Measurements from ENCODE around the gene PROM1. TPM values are rescaled to one million over a fixed set of nuclear protein-coding genes. Genes with fewer than 3 reads are reported as not detected.

Gene PROM1
- total RNA-seq, 1 donor from 2014 or later = 12.4 TPM

- no peak for DNase-seq (ENCODE audit: low spot score in 2 of 2, unreplicated experiment in 2 of 2)
- H3K36me3 Mint-ChIP-seq = no peaks in the 10 kb centered on the region
- no peak overlapping the region for H3K4me3 Mint-ChIP-seq
- H3K27me3 Mint-ChIP-seq (ENCODE audit: low read depth) = peaks cover 43% of the 10 kb centered on the region
- no peak overlapping the region for H3K27ac Mint-ChIP-seq
- no peaks in the 10 kb centered on the region for H3K4me1 Mint-ChIP-seq
- H3K9me3 Mint-ChIP-seq = no peaks in the 10 kb centered on the region
- no peak for TF ChIP-seq CTCF (IDR thresholded peaks at IDR 0.05; ENCODE audit: unreplicated experiment)
Measured at GRCh38 chr4:16106956-16107355, 23.1 kb upstream of the PROM1 start.

- Mint-ChIP-seq H3K9me3 (no peaks in the 10 kb centered on the region), H3K36me3 (no peaks in the 10 kb centered on the region)
Measured at GRCh38 chr4:16104520-16104919, 20.7 kb upstream of the PROM1 start.

GRCh38 chr4:16102356-16102755 lies 18.5 kb upstream of the PROM1 start:
- no peak overlapping the region for H3K27ac Mint-ChIP-seq
- no peaks in the 10 kb centered on the region for H3K4me1 Mint-ChIP-seq
- H3K27me3 Mint-ChIP-seq (ENCODE audit: low read depth) = peaks cover 53% of the 10 kb centered on the region
- no peaks in the 10 kb centered on the region for H3K36me3 Mint-ChIP-seq
- no peaks in the 10 kb centered on the region for H3K9me3 Mint-ChIP-seq
- no peak for DNase-seq (ENCODE audit: low spot score in 2 of 2, unreplicated experiment in 2 of 2)
- H3K4me3 Mint-ChIP-seq = no peak overlapping the region
- no peak for TF ChIP-seq CTCF (IDR thresholded peaks at IDR 0.05; ENCODE audit: unreplicated experiment)

More at GRCh38 chr4:16104520-16104919, 20.7 kb upstream of the PROM1 start:
- H3K4me3 Mint-ChIP-seq = no peak overlapping the region
- no peak for DNase-seq (ENCODE audit: low spot score in 2 of 2, unreplicated experiment in 2 of 2)
- TF ChIP-seq CTCF (IDR thresholded peaks at IDR 0.05; ENCODE audit: unreplicated experiment) = no peak
- H3K27me3 Mint-ChIP-seq (ENCODE audit: low read depth) = peaks cover 48% of the 10 kb centered on the region
- H3K4me1 Mint-ChIP-seq = no peaks in the 10 kb centered on the region
- H3K27ac Mint-ChIP-seq = no peak overlapping the region

GRCh38 chr4:16100833-16101232 lies 17.0 kb upstream of the PROM1 start:
- Mint-ChIP-seq H3K36me3 (no peaks in the 10 kb centered on the region), H3K27me3 (ENCODE audit: low read depth) (peaks cover 54% of the 10 kb centered on the region), H3K4me3 (no peak overlapping the region), H3K27ac (no peak overlapping the region), H3K4me1 (no peaks in the 10 kb centered on the region), H3K9me3 (no peaks in the 10 kb centered on the region)
- DNase-seq (ENCODE audit: low spot score in 2 of 2, unreplicated experiment in 2 of 2) = no peak
- no peak for TF ChIP-seq CTCF (IDR thresholded peaks at IDR 0.05; ENCODE audit: unreplicated experiment)

GRCh38 chr4:16092682-16093319 lies 9.0 kb upstream of the PROM1 start:
- H3K27ac Mint-ChIP-seq = no peak overlapping the region
- no peak for TF ChIP-seq CTCF (IDR thresholded peaks at IDR 0.05; ENCODE audit: unreplicated experiment)

More at GRCh38 chr4:16092682-16093319, 9.0 kb upstream of the PROM1 start:
- Mint-ChIP-seq H3K9me3 (no peaks in the 10 kb centered on the region), H3K36me3 (no peaks in the 10 kb centered on the region), H3K4me3 (no peak overlapping the region), H3K4me1 (no peaks in the 10 kb centered on the region), H3K27me3 (ENCODE audit: low read depth) (peaks cover 57% of the 10 kb centered on the region)
- DNase-seq (ENCODE audit: low spot score in 2 of 2, unreplicated experiment in 2 of 2) = no peak

Measured in mesothelial cell of epicardium (in vitro differentiated cells).